ENCODE measurements around the gene STK32B. TPM values are rescaled to one million over a fixed set of nuclear protein-coding genes. Genes with fewer than 3 reads are reported as not detected.

Gene STK32B
- total and polyA plus RNA-seq, 4 donors, result 0.02 to 0.28 (median 0.08) TPM; not detected in 1

DNA sequence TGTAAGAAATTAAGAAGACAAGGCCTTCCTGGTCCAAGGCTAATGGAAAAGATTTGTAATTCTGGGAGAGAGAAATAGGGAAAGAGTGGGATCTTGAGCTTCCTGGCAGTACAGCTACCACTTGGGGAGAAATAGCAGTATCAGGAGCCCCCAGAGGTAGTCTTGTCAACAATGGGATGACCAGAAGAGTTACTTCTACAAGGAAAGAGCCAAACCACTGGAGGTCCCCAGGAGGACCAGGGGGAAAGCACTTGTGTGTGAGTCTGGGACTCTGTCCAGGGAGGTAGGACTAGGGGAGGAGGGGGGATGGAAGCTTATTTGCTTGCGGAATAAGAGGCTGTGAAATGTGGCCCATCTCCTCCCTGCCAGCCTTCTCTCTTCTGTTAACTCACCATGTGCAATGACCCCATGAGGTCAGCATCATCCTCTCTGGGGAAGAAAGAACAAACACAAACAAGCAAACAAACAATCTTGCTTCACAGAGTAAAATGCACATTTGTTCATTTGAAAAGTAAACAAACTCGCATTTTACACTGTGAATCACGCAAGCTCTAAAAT lies 160.1 kb downstream of the STK32B start:
- Histone ChIP-seq H3K9ac (ENCODE audit: low read depth in 1 of 2, low read length in 2 of 2) (no peak overlapping the region), H3K27me3 (ENCODE audit: control insufficient read depth in 4 of 4, insufficient read depth in 4 of 4, low read length in 3 of 4) (peaks cover 0 to 7% (median 0%) of the 10 kb centered on the region in 4 donors), H3K4me1 (ENCODE audit: control insufficient read depth in 4 of 4, insufficient read depth in 4 of 4, low read length in 3 of 4) (no peaks in the 10 kb centered on the region), H3K36me3 (ENCODE audit: control insufficient read depth in 4 of 4, insufficient read depth in 3 of 4, low read depth in 1 of 4, low read length in 3 of 4) (no peaks in the 10 kb centered on the region), H3K27ac (ENCODE audit: low read depth in 1 of 2, low read length in 2 of 2) (no peak overlapping the region), H3K4me3 (ENCODE audit: low read depth in 1 of 3, low read length in 3 of 3) (no peak overlapping the region), H3K9me3 (ENCODE audit: control insufficient read depth in 4 of 4, low read length in 3 of 4) (no peaks in the 10 kb centered on the region)
- no peak for DNase-seq (ENCODE audit: low spot score)
- TF ChIP-seq HNF4G (IDR thresholded peaks at IDR 0.05) (no peak), FOXA1 (IDR thresholded peaks at IDR 0.05) (no peak), NR2F2 (IDR thresholded peaks at IDR 0.05) (no peak), YY1 (IDR thresholded peaks at IDR 0.05) (no peak), GABPA (IDR thresholded peaks at IDR 0.05 in 1 of 2, conservative IDR thresholded peaks at IDR 0.05 in 1 of 2) (no peak), JUND (IDR thresholded peaks at IDR 0.05) (no peak), RAD21 (IDR thresholded peaks at IDR 0.05) (no peak), RXRA (IDR thresholded peaks at IDR 0.05) (no peak), EGR1 (IDR thresholded peaks at IDR 0.05; ENCODE audit: low read depth in 2 of 2) (no peak), TAF1 (conservative IDR thresholded peaks at IDR 0.05) (no peak), HNF4A (conservative IDR thresholded peaks at IDR 0.05) (no peak), FOXA2 (IDR thresholded peaks at IDR 0.05) (no peak), SP1 (IDR thresholded peaks at IDR 0.05) (no peak)
- TF ChIP-seq, protein P1, sequence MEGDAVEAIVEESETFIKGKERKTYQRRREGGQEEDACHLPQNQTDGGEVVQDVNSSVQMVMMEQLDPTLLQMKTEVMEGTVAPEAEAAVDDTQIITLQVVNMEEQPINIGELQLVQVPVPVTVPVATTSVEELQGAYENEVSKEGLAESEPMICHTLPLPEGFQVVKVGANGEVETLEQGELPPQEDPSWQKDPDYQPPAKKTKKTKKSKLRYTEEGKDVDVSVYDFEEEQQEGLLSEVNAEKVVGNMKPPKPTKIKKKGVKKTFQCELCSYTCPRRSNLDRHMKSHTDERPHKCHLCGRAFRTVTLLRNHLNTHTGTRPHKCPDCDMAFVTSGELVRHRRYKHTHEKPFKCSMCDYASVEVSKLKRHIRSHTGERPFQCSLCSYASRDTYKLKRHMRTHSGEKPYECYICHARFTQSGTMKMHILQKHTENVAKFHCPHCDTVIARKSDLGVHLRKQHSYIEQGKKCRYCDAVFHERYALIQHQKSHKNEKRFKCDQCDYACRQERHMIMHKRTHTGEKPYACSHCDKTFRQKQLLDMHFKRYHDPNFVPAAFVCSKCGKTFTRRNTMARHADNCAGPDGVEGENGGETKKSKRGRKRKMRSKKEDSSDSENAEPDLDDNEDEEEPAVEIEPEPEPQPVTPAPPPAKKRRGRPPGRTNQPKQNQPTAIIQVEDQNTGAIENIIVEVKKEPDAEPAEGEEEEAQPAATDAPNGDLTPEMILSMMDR (IDR thresholded peaks at IDR 0.05; ENCODE audit: low read depth, low read length, missing input control), result no peak
- TF ChIP-seq, protein P2, sequence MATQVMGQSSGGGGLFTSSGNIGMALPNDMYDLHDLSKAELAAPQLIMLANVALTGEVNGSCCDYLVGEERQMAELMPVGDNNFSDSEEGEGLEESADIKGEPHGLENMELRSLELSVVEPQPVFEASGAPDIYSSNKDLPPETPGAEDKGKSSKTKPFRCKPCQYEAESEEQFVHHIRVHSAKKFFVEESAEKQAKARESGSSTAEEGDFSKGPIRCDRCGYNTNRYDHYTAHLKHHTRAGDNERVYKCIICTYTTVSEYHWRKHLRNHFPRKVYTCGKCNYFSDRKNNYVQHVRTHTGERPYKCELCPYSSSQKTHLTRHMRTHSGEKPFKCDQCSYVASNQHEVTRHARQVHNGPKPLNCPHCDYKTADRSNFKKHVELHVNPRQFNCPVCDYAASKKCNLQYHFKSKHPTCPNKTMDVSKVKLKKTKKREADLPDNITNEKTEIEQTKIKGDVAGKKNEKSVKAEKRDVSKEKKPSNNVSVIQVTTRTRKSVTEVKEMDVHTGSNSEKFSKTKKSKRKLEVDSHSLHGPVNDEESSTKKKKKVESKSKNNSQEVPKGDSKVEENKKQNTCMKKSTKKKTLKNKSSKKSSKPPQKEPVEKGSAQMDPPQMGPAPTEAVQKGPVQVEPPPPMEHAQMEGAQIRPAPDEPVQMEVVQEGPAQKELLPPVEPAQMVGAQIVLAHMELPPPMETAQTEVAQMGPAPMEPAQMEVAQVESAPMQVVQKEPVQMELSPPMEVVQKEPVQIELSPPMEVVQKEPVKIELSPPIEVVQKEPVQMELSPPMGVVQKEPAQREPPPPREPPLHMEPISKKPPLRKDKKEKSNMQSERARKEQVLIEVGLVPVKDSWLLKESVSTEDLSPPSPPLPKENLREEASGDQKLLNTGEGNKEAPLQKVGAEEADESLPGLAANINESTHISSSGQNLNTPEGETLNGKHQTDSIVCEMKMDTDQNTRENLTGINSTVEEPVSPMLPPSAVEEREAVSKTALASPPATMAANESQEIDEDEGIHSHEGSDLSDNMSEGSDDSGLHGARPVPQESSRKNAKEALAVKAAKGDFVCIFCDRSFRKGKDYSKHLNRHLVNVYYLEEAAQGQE (IDR thresholded peaks at IDR 0.05), result no peak
- TF ChIP-seq, protein P3, sequence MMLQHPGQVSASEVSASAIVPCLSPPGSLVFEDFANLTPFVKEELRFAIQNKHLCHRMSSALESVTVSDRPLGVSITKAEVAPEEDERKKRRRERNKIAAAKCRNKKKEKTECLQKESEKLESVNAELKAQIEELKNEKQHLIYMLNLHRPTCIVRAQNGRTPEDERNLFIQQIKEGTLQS (IDR thresholded peaks at IDR 0.05), result no peak
- TF ChIP-seq, protein P4, sequence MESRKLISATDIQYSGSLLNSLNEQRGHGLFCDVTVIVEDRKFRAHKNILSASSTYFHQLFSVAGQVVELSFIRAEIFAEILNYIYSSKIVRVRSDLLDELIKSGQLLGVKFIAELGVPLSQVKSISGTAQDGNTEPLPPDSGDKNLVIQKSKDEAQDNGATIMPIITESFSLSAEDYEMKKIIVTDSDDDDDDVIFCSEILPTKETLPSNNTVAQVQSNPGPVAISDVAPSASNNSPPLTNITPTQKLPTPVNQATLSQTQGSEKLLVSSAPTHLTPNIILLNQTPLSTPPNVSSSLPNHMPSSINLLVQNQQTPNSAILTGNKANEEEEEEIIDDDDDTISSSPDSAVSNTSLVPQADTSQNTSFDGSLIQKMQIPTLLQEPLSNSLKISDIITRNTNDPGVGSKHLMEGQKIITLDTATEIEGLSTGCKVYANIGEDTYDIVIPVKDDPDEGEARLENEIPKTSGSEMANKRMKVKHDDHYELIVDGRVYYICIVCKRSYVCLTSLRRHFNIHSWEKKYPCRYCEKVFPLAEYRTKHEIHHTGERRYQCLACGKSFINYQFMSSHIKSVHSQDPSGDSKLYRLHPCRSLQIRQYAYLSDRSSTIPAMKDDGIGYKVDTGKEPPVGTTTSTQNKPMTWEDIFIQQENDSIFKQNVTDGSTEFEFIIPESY (IDR thresholded peaks at IDR 0.05), result no peak
- TF ChIP-seq, protein P5, sequence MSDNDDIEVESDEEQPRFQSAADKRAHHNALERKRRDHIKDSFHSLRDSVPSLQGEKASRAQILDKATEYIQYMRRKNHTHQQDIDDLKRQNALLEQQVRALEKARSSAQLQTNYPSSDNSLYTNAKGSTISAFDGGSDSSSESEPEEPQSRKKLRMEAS (IDR thresholded peaks at IDR 0.05), result no peak
- 62% methylated on average over 3 of the region's 3 CpGs for WGBS

All from liver (tissue), 9 donors.